Glomerular visceral epithelial cell (primary cell): ENCODE results near the gene CTNNA2.

ENCODE experiments used
- DNase-seq: peaks from one replicate; pipeline ENCODE4 v3.0.0-alpha.2; 2016; ENCODE audit errors: extremely low spot score

CTNNA2 gene

DNA sequence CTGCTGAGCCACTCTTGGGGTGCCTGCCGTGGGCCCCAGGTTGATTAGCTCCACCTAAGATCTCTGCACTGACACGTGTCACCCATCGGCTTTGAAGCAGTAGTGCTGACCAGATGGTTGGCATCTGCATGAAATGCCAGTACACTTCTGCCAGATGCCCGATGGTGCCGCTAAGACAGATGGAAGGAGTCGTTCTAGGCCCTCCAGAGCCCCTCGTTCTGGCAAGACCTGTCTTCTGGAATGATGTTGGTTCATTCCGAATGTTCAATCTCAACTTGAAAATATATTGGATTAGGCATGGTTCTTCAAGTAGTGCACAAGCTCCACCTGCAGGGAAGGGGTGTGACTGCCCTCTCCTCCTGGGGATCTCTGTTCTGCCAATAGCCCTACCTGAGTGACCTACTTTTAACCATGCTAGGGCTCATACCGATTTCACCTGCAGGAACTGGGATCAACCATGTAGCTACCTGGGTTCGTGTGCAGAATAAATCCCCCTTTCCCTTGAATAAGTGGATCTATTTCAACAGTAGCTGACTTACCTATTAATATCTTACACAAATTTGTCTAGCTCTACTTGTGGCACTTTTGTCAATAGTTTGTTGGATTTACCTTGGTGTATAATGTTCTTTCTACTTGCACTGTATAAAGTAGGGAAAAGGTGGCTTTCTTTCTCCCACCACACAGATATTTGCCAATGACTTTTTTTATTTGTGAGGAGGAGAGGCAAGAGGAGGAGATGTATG is 342.6 kb downstream of the CTNNA2 start:
- DNase-seq, result peak; percentile 10

DNA sequence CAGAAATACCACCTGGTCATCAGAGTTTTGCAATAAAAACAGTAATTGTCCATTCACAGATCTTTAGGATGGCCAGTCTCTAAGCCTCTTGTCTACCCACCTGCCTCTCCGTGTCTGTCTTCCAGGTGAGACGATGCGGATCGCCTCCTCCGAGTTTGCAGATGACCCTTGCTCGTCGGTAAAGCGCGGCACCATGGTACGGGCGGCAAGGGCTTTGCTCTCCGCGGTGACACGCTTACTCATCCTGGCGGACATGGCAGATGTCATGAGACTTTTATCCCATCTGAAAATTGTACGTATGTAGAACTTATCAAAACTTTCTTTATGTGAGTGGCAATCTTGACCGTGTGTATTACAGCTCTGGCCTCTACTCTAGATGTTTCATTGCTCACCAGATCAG is 345.0 kb downstream of the CTNNA2 start:
- DNase-seq, result no peak

DNA sequence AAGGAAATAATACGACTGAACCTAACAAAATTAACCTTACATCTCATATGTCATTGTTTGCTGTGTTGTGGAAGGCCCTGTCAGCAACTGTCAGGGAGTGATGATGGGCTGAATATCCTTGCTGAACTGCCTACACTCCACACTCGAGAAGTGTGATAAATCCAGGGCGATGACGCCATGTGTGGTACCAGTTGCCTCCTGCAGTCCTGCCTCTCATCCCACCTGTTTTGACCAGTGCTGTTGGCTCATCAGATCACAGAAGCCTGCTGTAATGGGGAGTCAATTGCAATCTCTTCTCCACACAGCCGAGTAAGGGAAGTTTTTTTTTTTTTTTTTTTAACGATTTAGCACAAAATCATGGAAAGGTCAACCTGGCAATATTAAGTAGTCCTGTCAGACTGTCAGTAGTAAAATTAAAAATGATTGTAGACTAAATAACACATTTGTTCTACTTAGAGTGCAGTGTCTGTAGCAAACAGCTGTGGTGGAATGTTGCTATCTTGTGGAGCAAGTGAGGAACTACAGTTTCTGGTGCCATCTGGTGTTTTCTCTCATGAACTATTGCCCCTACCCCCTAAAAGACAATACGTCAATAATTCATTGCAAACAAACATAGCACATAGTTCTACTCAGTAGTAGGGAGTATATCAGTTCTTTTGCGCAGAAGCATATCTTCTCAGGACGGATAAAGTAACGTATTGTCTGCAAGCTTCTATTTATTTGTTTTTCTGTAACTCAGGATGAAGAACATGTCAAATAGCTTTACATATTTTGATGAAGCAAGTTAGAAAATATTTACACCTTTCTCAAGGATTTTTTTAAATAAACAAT is 347.6 kb downstream of the CTNNA2 start:
- peak; percentile 13 for DNase-seq

DNA sequence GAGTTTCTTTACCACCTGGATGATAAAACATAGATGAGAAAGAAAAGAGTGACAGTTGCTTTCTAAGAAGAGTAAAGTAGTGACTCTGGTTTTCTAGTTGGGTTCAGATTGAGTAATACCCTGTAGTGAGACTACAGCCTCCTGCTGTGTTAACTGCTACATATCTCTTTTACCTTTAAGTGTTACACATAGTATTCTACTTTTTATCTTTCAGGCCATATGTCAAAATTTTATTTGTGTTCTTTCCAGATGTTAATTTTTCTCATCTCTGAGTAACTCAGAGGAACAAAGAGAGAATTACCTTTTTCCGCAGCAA is 348.2 kb downstream of the CTNNA2 start:
- no peak for DNase-seq

DNA sequence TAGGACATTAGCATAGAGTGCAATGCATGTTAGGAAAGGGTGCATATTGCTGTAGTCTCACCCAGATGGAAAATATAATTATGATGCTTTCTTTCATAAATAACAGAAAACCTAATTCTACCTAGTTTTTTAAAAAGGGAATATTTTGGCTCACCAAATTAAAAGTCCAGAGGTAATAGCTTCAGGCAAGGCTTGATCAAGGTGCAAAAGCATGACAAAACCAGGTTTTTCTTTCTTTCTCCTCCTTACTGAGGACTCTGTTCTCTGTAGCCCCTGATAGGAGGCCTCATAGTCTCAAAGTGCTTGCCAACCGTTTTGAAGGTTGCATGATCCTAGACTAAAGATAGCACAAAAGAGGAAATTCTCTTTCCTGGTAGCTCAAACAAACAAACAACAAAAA is 349.9 kb downstream of the CTNNA2 start:
- DNase-seq, result no peak

DNA sequence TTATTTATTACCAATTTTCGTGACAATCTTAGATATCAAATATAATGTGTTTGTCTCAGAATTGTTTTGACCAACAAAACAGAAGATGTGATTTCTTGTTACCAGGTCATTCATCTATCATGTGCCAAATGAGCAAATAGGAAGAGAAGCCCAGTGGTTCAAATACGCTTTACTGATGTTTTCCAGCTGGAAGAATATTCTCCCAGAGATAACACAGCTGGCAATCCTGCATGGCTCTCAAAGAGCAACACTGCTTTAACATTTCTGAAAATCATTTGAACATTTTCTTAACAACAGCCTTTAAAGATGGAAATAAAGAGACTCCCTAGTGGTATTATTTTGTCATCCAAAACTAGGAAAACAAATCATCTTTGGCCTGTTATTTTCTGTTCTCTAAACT is 359.8 kb downstream of the CTNNA2 start:
- no peak for DNase-seq

DNA sequence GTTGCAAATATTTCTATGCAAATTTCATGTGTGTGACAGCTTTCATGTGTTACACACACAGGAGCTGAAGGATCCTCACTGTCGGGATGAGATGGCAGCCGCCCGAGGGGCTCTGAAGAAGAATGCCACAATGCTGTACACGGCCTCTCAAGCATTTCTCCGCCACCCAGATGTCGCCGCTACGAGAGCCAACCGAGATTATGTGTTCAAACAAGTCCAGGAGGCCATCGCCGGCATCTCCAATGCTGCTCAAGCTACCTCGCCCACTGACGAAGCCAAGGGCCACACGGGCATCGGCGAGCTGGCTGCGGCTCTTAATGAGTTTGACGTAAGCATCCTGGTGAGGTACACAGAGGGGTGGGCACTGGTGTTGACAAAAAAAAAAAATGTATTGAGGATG is 361.2 kb downstream of the CTNNA2 start:
- DNase-seq, result no peak

DNA sequence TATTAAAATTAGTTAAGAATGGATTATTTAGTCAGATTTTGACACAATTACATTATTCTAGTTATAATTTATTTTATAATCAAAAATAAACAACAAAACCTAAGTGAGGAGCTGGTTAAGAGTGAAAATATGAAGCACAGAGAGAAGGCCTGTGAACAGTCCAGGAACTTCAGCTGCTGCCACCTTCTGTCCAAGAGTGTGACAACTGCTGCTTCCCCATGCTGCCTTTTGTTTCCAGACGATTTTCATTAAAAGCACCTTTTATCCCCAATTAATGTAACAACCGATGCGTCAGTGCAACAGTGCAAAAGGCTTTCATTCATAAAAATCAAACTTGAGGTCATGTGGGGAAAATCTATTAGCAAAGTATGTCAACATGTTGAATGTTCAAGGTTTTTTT is 363.6 kb downstream of the CTNNA2 start:
- DNase-seq, result no peak

DNA sequence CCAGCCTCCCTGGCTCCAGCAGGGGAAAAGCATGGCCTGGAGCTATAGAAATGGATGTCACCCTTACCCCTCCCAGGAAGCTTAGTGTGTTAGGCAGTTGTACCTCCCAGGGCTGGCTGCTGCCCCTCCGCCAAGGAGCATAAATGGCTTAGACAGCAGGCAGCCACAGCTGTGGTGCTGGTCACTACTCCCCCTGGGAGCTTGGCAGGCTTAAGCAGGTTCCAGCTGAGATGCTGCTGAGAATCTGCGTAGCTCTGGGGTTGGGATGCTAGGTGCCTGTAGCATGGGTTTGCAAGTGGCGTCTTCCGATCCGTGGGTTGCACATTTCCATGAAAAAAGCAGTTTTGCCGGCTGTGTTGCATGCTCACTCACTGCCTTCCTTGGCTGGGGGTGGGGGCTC is 369.7 kb downstream of the CTNNA2 start:
- DNase-seq, result no peak

DNA sequence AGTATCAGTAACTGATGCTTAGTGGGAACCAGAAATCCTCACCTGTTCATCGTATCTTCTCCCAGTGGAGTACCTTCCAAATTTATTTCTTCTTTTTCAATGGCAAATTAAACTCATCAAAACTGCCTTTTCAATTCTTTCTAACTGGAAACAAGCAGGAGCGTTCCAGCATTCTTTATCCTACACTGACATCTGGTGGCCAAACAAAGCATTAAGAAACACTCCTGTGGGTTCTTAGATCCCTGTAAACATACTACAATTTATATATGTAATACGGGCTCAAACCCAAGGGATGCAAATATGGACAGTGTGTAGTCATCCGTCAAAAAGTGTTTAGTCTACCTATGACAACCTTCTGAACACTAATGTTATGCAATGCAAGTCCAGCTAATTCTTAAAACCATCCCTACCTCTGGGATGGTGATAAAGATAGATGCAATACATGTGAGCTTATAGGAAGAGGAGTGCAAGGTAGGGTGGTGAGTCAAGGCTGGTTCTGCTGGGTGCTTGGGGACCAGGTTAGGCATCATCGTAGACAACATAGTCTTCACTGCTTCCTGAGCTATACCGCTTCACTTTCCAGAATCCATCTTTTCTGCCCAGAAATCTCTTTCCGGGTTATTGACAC is 375.0 kb downstream of the CTNNA2 start:
- peak; percentile 38 for DNase-seq

DNA sequence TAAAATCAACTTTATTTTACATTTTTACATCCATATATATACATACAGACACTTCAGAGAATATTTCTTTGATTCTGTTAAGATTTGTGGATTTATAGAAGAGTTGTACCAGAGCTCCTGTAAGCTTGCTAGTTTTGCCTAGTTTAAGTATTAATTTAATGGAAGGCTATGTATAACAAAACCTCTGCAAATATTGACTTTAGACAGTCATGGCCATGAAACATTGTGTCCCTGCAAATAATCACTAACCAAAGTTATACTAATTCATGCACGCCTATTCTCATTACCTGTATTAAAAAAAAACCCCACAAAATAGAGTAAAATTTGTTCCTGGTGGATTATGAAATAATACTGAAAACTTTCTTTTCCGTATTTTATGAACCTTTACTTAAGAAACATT is 379.3 kb downstream of the CTNNA2 start:
- no peak for DNase-seq

DNA sequence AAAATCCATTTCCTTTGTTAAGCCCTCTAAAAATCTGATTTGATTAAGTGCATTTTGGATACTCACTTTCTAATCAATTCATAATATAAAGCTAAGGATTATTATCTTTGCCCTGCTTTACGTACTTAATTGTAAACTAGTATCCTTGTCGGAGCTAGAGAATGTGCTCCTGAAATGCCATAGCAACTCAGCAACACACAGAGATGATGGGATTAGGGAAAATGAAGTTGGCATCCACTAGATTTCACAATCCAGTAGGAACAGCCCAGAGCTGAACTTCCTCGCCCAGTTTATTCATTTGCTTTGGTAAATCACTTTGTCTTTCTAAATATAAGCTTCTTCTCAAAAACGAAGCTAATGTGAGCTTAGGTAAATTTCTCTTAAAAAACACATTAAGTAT is 386.3 kb downstream of the CTNNA2 start:
- DNase-seq, result no peak

DNA sequence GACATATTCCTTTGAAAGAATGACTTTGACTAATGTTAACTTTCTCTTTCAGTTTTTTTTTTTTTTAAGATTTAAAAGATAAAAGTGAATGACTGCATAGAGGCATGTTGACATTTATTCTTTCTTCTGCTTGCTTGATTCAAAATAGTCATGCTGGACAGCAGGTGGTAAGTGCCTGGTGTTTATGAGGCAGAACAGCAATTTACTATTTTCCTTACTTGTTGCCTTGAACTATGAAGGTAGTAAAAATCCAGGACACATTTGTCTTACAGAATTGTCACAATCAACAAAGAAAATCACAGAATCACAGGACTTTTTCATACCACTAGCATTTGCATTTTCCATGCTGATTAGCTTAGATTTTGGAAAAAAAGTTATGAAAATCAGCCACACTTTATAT is 388.3 kb downstream of the CTNNA2 start:
- no peak for DNase-seq

DNA sequence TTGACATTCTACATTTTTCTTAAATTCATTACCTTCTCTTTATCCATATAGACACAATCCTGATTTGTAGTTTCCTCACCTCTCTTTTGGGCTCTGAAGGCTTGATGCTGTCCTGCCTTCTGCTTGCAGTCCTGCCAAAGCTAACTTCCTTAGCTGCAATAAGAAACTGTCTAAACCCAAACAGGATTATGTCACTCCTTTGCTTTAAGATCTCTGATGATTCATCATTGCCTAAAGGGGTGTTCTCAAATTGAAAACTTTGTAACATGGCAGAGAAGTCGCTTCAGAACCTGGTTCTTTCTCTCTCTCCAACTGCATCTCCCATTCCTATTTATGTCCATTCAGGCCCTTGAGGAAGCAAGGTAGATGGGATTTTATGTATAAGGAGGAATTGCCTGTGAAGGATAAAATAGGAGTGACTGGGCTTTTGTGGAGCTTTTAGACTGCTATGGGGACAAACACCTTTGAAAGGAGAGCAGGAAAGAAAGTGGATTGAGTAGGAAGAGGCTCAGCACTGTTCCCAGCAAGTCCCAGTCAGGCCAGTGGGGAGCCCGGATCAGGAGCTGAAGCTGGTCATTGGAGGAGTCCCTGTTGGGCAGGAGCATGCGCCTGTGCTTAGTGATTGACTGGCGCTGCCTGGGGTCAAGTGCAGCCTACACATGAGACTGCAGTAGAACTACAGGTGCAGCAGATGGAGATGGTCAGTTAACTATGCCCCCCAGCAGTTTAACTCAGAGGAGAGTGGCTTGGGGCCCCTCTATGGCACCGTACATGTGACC is 390.6 kb downstream of the CTNNA2 start:
- no peak for DNase-seq

DNA sequence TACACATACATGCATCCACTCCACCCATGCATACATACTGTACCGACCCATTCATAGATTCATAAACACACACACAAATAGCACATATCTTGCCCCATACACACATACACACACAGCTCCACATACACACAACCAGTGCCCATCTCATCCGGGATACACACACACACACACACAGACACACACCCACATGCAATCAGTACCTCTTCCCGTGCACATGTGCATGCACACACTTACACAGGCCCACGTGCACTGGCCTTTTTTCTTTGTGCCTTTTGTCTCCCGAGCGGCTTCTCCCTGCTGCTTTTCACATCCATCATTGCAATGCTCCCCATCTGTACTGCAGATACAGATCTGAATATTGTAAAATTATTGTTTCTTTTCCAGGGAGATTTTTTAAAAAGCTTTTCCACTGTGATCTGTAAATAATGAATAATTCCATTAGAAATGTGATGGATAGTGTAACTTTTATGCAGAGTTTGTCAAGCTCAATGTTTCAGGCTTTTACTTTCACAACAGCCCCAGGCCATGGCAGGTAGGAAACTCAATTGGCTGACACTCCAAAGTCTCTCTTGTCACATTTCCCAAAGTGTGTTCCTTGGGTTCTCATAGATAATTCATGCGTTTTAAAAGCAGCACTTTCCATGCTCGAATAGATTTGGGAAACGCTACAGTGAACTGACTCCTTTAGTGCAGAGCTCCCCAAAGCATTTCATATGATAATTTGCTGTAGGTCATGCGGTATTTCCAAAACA is 393.5 kb downstream of the CTNNA2 start:
- no peak for DNase-seq

DNA sequence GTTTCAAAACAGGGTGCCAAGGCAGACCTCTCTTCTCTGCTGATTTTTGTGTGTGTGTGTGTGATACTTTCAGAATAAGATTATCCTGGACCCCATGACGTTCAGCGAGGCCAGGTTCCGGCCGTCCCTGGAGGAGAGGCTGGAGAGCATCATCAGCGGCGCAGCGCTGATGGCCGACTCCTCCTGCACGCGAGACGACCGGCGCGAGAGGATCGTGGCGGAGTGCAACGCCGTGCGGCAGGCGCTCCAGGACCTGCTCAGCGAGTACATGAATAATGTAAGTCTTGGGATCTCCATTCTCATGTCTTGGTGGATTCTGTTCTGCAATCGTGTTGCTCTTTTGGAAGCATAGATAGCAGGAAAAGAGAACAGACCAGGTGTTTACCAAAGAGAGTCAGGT is 396.7 kb downstream of the CTNNA2 start:
- DNase-seq, result no peak

DNA sequence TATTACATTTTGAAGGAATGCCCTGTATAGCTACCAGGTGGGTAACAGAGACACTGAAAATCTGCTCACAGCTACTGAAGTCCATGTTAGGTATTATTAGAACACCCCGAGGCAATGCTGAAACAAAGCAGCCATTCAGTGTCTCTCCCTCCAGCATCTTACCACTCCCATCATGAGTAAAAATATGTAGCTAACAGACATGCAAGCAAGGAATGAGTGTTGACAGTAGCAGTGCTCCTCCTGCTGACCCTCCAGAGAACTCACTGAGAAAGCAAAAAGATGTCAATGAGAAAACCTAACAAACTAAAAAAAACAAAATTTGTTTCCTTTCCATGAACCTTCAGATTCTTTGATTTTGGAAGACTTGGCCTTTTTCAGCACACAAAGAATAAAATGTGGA is 397.8 kb downstream of the CTNNA2 start:
- no peak for DNase-seq

DNA sequence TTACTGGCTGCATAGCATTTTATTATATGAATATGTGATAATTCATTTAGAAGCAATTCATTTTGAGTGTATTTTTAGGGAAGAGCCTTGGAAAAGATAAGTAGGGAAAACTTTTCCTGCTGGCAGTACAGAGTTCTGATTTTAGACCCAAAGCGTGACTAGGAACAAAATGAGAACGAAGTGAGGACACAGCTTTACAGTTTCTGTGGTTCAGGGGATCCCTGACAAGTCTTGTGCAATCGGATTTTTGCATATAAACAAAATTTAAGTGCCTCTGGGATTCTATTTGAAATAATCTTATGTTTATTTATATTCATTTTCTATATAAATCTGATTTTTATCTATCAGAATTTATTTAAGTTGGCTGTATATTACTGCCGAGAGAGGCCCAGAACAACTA is 402.6 kb downstream of the CTNNA2 start:
- DNase-seq, result no peak

DNA sequence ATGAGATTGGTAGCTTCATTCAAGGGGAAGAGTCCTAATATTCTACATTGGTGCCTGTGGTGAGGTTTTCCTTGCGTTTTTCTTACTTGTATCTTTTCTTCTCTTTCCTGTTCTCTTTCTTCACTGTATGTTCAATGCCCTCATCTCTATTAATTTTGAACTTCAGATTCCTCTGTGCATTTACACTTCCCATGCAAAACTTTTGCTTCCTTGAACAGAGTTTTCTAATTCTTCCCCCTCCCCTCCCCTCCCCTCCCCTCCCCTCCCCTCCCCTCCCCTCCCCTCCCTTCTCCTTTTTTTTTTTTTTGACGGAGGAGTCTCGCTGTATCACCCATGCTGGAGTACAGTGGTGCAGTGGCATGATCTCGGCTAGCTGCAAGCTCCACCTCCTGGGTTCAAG is 403.4 kb downstream of the CTNNA2 start:
- no peak for DNase-seq

DNA sequence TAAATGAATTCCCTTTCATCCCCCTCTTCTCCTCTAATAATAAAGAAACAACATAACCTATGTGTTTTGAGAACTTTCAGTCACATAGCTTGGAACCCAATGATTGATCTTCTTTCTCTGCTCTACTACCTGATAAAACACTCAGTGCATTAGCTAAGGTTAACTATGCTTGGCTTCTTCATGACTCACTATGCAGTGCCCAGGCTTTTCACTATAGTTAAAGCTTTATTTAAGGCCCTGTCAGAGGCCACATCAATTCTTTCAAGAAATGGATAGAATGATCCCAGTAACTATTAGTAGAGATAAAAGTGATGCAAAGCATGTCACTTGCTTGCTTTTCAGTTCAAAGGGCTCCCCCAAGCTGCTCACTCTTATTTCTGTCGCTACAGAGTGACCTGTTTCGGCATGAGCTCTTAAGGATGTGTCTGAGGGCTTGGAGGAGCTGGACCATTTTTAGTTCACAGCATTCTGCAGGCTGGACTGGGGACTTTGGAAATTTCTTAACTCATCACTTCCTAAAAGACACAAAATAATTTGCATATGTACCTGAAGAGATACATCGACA is 407.7 kb downstream of the CTNNA2 start:
- no peak for DNase-seq

DNA sequence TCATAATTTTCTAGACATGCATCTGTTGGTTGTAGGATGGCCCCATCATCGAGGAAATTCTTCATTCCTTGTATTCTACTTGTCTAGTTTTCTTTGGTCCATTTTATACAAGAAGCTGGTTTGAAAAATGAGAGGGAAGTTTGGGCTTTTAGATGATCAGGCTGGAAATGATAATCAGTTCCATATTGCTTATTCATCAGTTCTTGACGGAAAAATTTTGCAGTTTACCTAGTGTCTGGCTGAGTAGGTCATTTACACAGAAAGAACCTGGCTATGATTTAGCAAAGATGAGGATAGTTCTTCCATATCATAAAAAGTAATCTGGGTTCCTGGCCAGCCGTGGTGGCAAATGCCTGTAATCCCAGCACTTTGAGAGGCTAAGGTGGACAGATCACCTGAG is 416.8 kb downstream of the CTNNA2 start:
- DNase-seq, result no peak
